B cell (primary cell): ENCODE measurements around the gene RPS14. TPM values are rescaled to one million over a fixed set of nuclear protein-coding genes. Genes with fewer than 3 reads are reported as not detected.

Experiments used
- ATAC-seq: fragments of 200-7000 bp; cut with Tn5 transposase; one replicate; pipeline ENCODE4 v1.10.0; 2021; ENCODE audit warnings: low read depth, mild to moderate bottlenecking, moderate number of reproducible peaks, moderate library complexity
- CTCF ChIA-PET: fragments of 350-600 bp; sonication (Branson Sonifier 250); formaldehyde crosslinking; loops from one replicate; lab custom pipeline; 2021; ENCODE audit warnings: antibody characterized with exemption, inconsistent platforms; lab: Charles Lee
- POLR2A ChIA-PET: fragments of 350-600 bp; sonication (Branson Sonifier 250); formaldehyde crosslinking; loops from one replicate; lab custom pipeline; 2021; ENCODE audit warnings: antibody characterized with exemption; lab: Charles Lee
- DNase-seq: peaks from one replicate; pipeline ENCODE4 v3.0.0; 2013
- H2AFZ ChIP-seq: 2 replicates; pipeline ENCODE4 v1.6.1; 2012; ENCODE audit warnings: mild to moderate bottlenecking, low read depth, low read length; ENCODE audit not compliant: insufficient read depth, poor library complexity, severe bottlenecking
- H3K27ac ChIP-seq, 2 donors: 1 replicate in 1 of 2; 2 replicates in 1 of 2; pipeline ENCODE4 v1.5.1; 2012 to 2013; ENCODE audit warnings: low read length in 2 of 2, mild to moderate bottlenecking in 2 of 2, moderate library complexity in 1 of 2
- H3K27me3 ChIP-seq, 4 experiments: fragments of 200-600 bp in 1 of 4; sonication (generic) in 1 of 4; replicated peaks in 1 of 4; 1 replicate in 2 of 4; 2 replicates in 2 of 4; pipeline versions ENCODE4 v1.6.1 to v1.7.0; 2013 to 2016; ENCODE audit warnings: low read length in 3 of 4, mild to moderate bottlenecking in 2 of 4, mixed read lengths in 1 of 4, moderate library complexity in 1 of 4; ENCODE audit not compliant: insufficient read depth in 4 of 4, control insufficient read depth in 3 of 4; ENCODE audit errors: control extremely low read depth in 1 of 4
- H3K36me3 ChIP-seq, 2 experiments: replicated peaks in 1 of 2; 1 replicate in 1 of 2; 2 replicates in 1 of 2; pipeline versions ENCODE4 v1.6.1 to v1.7.1; 2013; ENCODE audit warnings: low read length in 1 of 2; ENCODE audit not compliant: insufficient read depth in 2 of 2, control insufficient read depth in 1 of 2; ENCODE audit errors: control extremely low read depth in 1 of 2, extremely low read depth in 1 of 2
- H3K4me1 ChIP-seq, 2 donors: fragments of 200-600 bp in 1 of 2; sonication (generic) in 1 of 2; 1 replicate in 1 of 2; 2 replicates in 1 of 2; pipeline versions ENCODE4 v1.5.1 to v1.6.1; 2013 to 2017; ENCODE audit warnings: low read length in 2 of 2; ENCODE audit not compliant: control insufficient read depth in 2 of 2, insufficient read depth in 2 of 2
- H3K4me2 ChIP-seq: replicated peaks from 2 replicates; pipeline ENCODE3; 2012; ENCODE audit warnings: mild to moderate bottlenecking, low read depth, low read length; ENCODE audit not compliant: poor library complexity, severe bottlenecking
- H3K4me3 ChIP-seq, 5 experiments: fragments of 200-600 bp in 1 of 5; sonication (generic) in 1 of 5; 1 replicate in 3 of 5; 2 replicates in 2 of 5; pipeline versions ENCODE4 v1.5.1 to v1.7.0; 2011 to 2016; ENCODE audit warnings: low read length in 4 of 5, mild to moderate bottlenecking in 4 of 5, low read depth in 2 of 5, control low read depth in 1 of 5, moderate library complexity in 1 of 5; ENCODE audit not compliant: insufficient read depth in 1 of 5; ENCODE audit errors: control extremely low read depth in 1 of 5, extremely low read depth in 1 of 5
- H3K79me2 ChIP-seq: fragments of 200-600 bp; sonication (generic); one replicate; pipeline ENCODE4 v1.6.0; 2016; ENCODE audit warnings: low read length; ENCODE audit not compliant: control insufficient read depth, insufficient read depth
- H3K9ac ChIP-seq: fragments of 200-600 bp; sonication (generic); 2 replicates; pipeline ENCODE4 v1.6.1; 2017; ENCODE audit warnings: mild to moderate bottlenecking, low read length, moderate library complexity
- H3K9me3 ChIP-seq, 3 donors: one replicate each; pipeline versions ENCODE4 v1.6.1 to v1.7.1; 2013; ENCODE audit warnings: low read length in 2 of 3; ENCODE audit not compliant: control insufficient read depth in 2 of 3, insufficient read depth in 1 of 3; ENCODE audit errors: control extremely low read depth in 1 of 3
- H4K20me1 ChIP-seq: 2 replicates; pipeline ENCODE4 v1.6.0; 2012; ENCODE audit warnings: mild to moderate bottlenecking, low read length; ENCODE audit not compliant: insufficient read depth, control insufficient read depth, poor library complexity, severe bottlenecking
- H3K27ac Mint-ChIP-seq: one replicate; pipeline ENCODE4 v1.8.0; 2021; ENCODE audit warnings: mixed read lengths
- H3K27me3 Mint-ChIP-seq: one replicate; pipeline ENCODE4 v1.8.0; 2021; ENCODE audit warnings: mixed read lengths
- H3K4me1 Mint-ChIP-seq: one replicate; pipeline ENCODE4 v1.8.0; 2021; ENCODE audit warnings: mixed read lengths
- H3K4me3 Mint-ChIP-seq: one replicate; pipeline ENCODE4 v1.8.0; 2021; ENCODE audit warnings: mixed read lengths
- H3K9me3 Mint-ChIP-seq: one replicate; pipeline ENCODE4 v1.8.0; 2022; ENCODE audit warnings: mixed read lengths; ENCODE audit not compliant: insufficient read depth
- EZH2 ChIP-seq: IDR thresholded peaks from 2 replicates; pipeline ENCODE4 v1.6.1; 2012; ENCODE audit warnings: borderline replicate concordance, low read depth, mild to moderate bottlenecking, moderate library complexity, low read length; ENCODE audit not compliant: insufficient read depth, poor library complexity, severe bottlenecking
- WGBS: methylation state at CpG from one replicate; pipeline ENCODE4 v1.1.5; 2013; ENCODE audit warnings: missing lambda C conversion rate; ENCODE audit not compliant: insufficient coverage; 5-methylcytosine and 5-hydroxymethylcytosine counted together
- intact Hi-C: fragments of 100-400 bp; cut with micrococcal nuclease; formaldehyde crosslinking; loops from one replicate; pipeline ENCODE4 v1.10.0; 2022
- polyA plus RNA-seq: library from polyadenylated mRNA; depleted of rRNA; stranded (reverse); fragments of >200 nt; gene quantifications from 2 replicates; pipeline ENCODE4 v1.2.3, GENCODE V29; 2012
- total RNA-seq, 2 donors: library from RNA; stranded (reverse); fragments of 120-200 nt in 1 of 2; gene quantifications; 1 replicate in 1 of 2; 2 replicates in 1 of 2; pipeline versions ENCODE4 v1.2.3 to v1.2.4, GENCODE V29; 2013 to 2022
- TF ChIP-seq, protein P1 (sequence below): fragments of 200-600 bp; IDR thresholded peaks from one replicate; pipeline ENCODE4 v1.8.0; 2022; ENCODE audit warnings: antibody characterized with exemption, mild to moderate bottlenecking

RPS14 gene
- total and polyA plus RNA-seq, 2 donors (not counting 1 experiment from before 2014, with no cell fraction given), result 3,740 to 6,881 TPM

DNA sequence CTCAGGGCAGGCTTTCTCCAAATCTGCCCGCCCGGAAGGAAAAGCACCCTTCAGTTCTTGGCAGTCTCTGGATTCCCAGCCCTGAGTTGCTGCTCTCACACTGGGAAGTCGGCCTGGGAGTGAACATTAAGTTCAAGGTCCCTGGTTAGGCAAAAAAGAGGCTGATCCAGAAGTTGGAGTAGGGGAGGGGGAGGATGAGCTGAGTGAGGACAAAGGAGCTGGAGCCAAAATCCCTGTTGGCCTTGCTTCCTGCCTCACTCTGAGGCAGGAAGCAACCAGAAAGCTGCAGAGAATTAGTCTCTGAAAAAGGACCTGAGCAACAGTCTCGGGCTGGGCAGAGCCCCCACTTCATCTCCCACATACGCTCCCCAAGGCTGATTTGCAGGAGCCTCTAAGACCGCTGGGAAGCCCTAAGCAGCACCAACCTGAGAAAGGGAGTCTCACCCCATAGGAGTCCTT is 15.0 kb upstream of the RPS14 start:
- H3K9ac ChIP-seq, result no peak overlapping the region
- peaks cover 14 to 17% of the 10 kb centered on the region in 2 donors for H3K4me1 ChIP-seq
- DNase-seq (no peak), ATAC-seq (no peak)
- H3K9me3 Mint-ChIP-seq, result no peaks in the 10 kb centered on the region
- H3K27me3 Mint-ChIP-seq, result no peaks in the 10 kb centered on the region
- H3K4me3 Mint-ChIP-seq, result no peak overlapping the region
- peaks cover 16% of the 10 kb centered on the region for H3K4me1 Mint-ChIP-seq
- H3K27ac Mint-ChIP-seq, result no peak overlapping the region
- no peak overlapping the region for H3K4me3 ChIP-seq
- TF ChIP-seq EZH2, result no peak
- TF ChIP-seq, protein P1, sequence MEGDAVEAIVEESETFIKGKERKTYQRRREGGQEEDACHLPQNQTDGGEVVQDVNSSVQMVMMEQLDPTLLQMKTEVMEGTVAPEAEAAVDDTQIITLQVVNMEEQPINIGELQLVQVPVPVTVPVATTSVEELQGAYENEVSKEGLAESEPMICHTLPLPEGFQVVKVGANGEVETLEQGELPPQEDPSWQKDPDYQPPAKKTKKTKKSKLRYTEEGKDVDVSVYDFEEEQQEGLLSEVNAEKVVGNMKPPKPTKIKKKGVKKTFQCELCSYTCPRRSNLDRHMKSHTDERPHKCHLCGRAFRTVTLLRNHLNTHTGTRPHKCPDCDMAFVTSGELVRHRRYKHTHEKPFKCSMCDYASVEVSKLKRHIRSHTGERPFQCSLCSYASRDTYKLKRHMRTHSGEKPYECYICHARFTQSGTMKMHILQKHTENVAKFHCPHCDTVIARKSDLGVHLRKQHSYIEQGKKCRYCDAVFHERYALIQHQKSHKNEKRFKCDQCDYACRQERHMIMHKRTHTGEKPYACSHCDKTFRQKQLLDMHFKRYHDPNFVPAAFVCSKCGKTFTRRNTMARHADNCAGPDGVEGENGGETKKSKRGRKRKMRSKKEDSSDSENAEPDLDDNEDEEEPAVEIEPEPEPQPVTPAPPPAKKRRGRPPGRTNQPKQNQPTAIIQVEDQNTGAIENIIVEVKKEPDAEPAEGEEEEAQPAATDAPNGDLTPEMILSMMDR, result no peak
- no peaks in the 10 kb centered on the region for H4K20me1 ChIP-seq
- H2AFZ ChIP-seq, result no peak overlapping the region
- no peaks in the 10 kb centered on the region for H3K27me3 ChIP-seq
- no peak overlapping the region for H3K27ac ChIP-seq
- ChIA-PET POLR2A (no interaction called here), CTCF (interaction anchor here (0.9 kb wide), 1 partner anchor 77 kb away, joined by 3 read pairs; no protein-coding TSS in a partner anchor)
- no peaks in the 10 kb centered on the region for H3K9me3 ChIP-seq
- no peak overlapping the region for H3K4me2 ChIP-seq
- intact Hi-C loops, result no loop called here
- WGBS, result 90% methylated on average over 6 of the region's 6 CpGs
- H3K36me3 ChIP-seq, result no peaks in the 10 kb centered on the region
- no peaks in the 10 kb centered on the region for H3K79me2 ChIP-seq

DNA sequence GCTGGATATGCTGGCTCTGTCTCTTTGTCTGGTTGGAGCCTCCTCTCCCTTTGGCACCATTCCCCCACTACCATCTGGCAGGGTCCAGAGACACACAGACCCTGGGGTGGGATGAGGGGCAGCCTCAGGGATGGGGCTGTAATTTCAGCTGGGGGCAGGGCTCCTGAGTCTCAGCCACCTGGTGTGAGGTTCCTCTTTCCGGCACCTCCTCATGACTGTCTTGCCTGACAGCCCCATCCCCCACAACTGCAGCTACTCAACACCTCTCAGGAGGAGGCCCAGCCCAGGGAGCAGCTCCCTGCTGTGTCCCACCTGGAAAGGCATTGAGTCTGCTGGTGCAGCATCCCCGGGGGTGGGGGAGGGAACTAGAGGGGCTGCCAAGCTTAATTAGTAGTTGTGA is 11.7 kb upstream of the RPS14 start:
- ATAC-seq (peak; percentile 80), DNase-seq (peak; percentile 82)
- no peak for TF ChIP-seq EZH2
- TF ChIP-seq, protein P1, result no peak
- Mint-ChIP-seq H3K9me3 (no peaks in the 10 kb centered on the region), H3K27me3 (no peaks in the 10 kb centered on the region), H3K4me3 (peak overlapping the region; percentile 16), H3K27ac (peak overlapping the region; percentile 66), H3K4me1 (peaks cover 39% of the 10 kb centered on the region)
- peak overlapping the region; percentile 80 for H2AFZ ChIP-seq
- WGBS, result 0% methylated on average over 1 of the region's 2 CpGs
- H3K27me3 ChIP-seq, result no peaks in the 10 kb centered on the region
- H3K27ac ChIP-seq, result peak overlapping the region; percentile 55 to 57
- H3K4me1 ChIP-seq, result peaks cover 28 to 41% of the 10 kb centered on the region in 2 donors
- peak overlapping the region; percentile 57 for H3K4me2 ChIP-seq
- H3K36me3 ChIP-seq, result no peaks in the 10 kb centered on the region
- CTCF ChIA-PET, result interaction anchor here (0.8 to 7.3 kb wide), 13 partner anchors 11 to 385 kb away, joined by 3 to 126 read pairs (median 7); partner anchors contain the start of genes IRGM and RPS14
- no peaks in the 10 kb centered on the region for H3K79me2 ChIP-seq
- H3K9ac ChIP-seq, result peak overlapping the region; percentile 14
- H3K4me3 ChIP-seq, result no peak overlapping the region
- H4K20me1 ChIP-seq, result no peaks in the 10 kb centered on the region
- no peaks in the 10 kb centered on the region for H3K9me3 ChIP-seq
- POLR2A ChIA-PET, result interaction anchor here (0.8 kb wide), 1 partner anchor 53 kb away, joined by 4 read pairs; no protein-coding TSS in a partner anchor
- intact Hi-C loops, result loop anchor here (1.0 kb wide), 1 partner anchor 26 kb away; no protein-coding TSS in a partner anchor
